M059J (cell line): ENCODE results near the gene AFAP1. TPM values are rescaled to one million over a fixed set of nuclear protein-coding genes. Genes with fewer than 3 reads are reported as not detected.

Experiments
- DNase-seq: peaks from one replicate; pipeline ENCODE4 v3.0.0-alpha.2; 2012; ENCODE audit warnings: low read depth
- total RNA-seq: library from RNA; depleted of rRNA; stranded (reverse); fragments of >200 nt; shearing (Covaris generic); gene quantifications from 2 replicates; pipeline ENCODE4 v1.2.3, GENCODE V29; 2014

The AFAP1 gene
- total RNA-seq, 1 experiment from 2014 or later = 53.8 TPM

GRCh38 chr4:7739077-7739917 is 200.4 kb downstream of the AFAP1 start:
- no peak for DNase-seq

GRCh38 chr4:7738458-7739076 is 201.1 kb downstream of the AFAP1 start:
- DNase-seq = no peak

GRCh38 chr4:7737752-7738457 is 201.8 kb downstream of the AFAP1 start:
- no peak for DNase-seq

GRCh38 chr4:7737268-7737645 is 202.4 kb downstream of the AFAP1 start:
- DNase-seq = no peak

- DNase-seq = peak; percentile 60
Observed at GRCh38 chr4:7736436-7737267, 203.0 kb downstream of the AFAP1 start.

GRCh38 chr4:7735961-7736360 is 203.7 kb downstream of the AFAP1 start:
- no peak for DNase-seq

- DNase-seq = no peak
Observed at GRCh38 chr4:7735395-7735794, 204.3 kb downstream of the AFAP1 start.

- no peak for DNase-seq
Observed at GRCh38 chr4:7734651-7735260, 204.9 kb downstream of the AFAP1 start.

- DNase-seq = no peak
Observed at GRCh38 chr4:7733801-7734650, 205.6 kb downstream of the AFAP1 start.

GRCh38 chr4:7733201-7733600 is 206.5 kb downstream of the AFAP1 start:
- no peak for DNase-seq

GRCh38 chr4:7732263-7732662 is 207.4 kb downstream of the AFAP1 start:
- DNase-seq = no peak

GRCh38 chr4:7731437-7731836 is 208.2 kb downstream of the AFAP1 start:
- no peak for DNase-seq

GRCh38 chr4:7727749-7728148 is 211.9 kb downstream of the AFAP1 start:
- no peak for DNase-seq

- no peak for DNase-seq
Observed at GRCh38 chr4:7726665-7727413, 212.8 kb downstream of the AFAP1 start.

- DNase-seq = peak; percentile 77
Observed at GRCh38 chr4:7725951-7726350, 213.7 kb downstream of the AFAP1 start.

GRCh38 chr4:7723625-7724024 is 216.0 kb downstream of the AFAP1 start:
- DNase-seq = no peak

- DNase-seq = no peak
Observed at GRCh38 chr4:7722766-7723387, 216.8 kb downstream of the AFAP1 start.

GRCh38 chr4:7721984-7722551 is 217.6 kb downstream of the AFAP1 start:
- peak; percentile 23 for DNase-seq
